Urothelium cell line (cell line): ENCODE results near the gene OR4K1.
A peak's percentile ranks its signal among the peaks of the same experiment; 100 is the strongest.
"Not testable (repeated sequence)": the region's sequence is repeated elsewhere in the genome, so short reads cannot be mapped to it uniquely, and the experiment has no call there.

Experiments
- DNase-seq: peaks from one replicate; pipeline ENCODE4 v3.0.0; 2011; ENCODE audit warnings: low spot score, mixed read lengths
- FAIRE-seq: peaks from 2 replicates; lab custom pipeline; 2011; peaks lifted over from hg19 to GRCh38; lab: Jason Lieb, UNC

Gene OR4K1, protein sequence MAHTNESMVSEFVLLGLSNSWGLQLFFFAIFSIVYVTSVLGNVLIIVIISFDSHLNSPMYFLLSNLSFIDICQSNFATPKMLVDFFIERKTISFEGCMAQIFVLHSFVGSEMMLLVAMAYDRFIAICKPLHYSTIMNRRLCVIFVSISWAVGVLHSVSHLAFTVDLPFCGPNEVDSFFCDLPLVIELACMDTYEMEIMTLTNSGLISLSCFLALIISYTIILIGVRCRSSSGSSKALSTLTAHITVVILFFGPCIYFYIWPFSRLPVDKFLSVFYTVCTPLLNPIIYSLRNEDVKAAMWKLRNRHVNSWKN

DNA sequence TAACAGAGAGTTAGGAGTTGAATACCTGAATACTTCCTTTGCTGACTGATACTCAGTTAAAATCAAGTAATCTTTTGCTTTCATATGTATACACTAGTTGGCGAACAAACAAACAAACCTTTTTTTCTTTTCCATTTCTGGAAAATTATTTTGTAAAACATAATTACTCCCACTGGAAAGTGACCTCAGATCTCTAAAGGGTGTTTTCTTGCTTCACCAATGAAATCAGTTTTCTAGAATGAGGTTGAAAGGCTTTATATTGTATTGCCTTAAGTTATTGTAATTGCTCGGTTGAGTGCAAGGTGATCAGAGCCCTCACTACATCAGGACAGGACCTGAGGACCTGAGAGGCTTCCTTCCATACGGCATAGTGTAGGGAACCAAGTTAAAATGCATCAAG, at the start of gene OR4K1:
Gene OR4K1, plus strand, starts transcription at position 301 of the 400 bp plus-strand sequence. CDS start 4,750 bp downstream, outside the sequence.
- DNase-seq, result no peak
- FAIRE-seq, result no peak

DNA sequence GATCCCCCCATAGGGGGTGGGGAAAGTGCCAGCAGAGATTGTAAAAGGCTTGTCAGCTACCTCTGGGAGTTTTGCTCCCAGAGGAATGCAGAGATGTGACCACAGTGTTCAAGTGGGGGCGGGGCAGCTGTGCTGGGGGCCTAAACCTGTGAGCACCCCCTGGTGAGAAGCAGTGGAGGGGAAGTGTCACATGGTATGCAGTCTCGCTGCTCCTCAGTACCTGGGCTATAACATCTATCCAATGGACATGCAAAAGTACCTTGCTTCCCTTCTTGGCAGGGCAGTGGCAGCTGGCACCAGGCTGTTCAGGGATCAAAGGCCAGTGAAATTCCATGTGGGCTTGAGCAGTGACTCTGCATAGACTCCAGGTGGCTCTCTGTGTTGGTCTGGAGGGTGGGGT, 35.4 kb upstream of the OR4K1 start:
- DNase-seq (no peak), FAIRE-seq (peak; percentile 79)

DNA sequence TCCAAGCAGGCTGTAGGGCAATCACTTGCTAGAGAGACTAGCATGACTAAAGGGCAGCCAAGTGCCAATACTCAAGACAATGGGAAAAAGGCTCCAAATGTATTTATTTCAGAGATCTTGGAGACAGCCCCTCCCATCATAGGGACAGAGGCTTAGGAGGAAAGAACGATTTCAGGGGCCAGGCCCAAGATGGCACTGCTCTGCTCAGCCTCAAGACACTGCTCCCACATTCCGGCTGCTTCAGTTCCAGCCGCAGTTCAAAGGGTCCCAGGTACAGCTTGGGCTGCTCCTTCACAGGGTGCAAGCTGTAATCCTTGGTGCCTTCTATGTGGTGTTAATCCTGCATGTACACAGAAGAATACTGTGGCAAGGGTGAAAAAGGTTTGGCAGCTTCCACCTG, 29.7 kb upstream of the OR4K1 start:
- FAIRE-seq (no peak), DNase-seq (no peak)

DNA sequence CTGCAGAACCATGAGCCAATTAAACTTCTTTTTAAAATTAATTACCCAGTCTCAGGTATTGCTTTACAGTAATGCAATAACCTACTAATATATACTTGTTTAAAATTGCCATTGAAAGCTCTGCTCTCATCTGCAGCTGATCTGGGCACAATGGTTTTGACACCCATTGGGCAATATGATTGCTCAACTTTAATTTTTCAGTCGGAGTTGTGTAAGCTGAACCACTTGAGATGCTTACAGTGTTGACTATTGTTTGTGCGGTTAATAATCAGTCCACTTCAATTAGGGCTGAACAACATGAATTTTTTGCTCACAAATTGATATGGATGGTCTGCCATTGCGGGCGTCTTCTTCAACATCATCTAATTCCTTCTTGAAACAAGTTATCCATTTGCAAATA, 28.3 kb upstream of the OR4K1 start:
- no peak for DNase-seq
- FAIRE-seq, result no peak

DNA sequence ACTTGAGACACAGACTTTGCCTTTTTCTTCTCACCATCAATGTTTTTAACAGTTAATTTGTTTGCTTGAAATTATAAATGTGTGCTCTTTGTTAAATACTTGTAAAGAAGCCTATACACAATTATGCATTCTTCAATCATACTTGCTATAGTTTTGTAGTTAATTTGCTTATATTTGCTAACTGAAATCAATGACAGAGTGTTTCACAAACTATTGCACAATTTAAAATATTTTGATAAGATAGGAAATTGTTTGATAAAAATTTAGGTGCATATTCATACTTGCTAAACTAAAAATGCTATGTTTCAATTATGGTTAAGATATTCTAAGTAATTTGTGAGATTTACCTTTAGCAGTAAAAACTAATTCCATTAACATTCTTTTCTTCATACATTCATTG, 24.1 kb upstream of the OR4K1 start:
- FAIRE-seq (no peak), DNase-seq (no peak)

DNA sequence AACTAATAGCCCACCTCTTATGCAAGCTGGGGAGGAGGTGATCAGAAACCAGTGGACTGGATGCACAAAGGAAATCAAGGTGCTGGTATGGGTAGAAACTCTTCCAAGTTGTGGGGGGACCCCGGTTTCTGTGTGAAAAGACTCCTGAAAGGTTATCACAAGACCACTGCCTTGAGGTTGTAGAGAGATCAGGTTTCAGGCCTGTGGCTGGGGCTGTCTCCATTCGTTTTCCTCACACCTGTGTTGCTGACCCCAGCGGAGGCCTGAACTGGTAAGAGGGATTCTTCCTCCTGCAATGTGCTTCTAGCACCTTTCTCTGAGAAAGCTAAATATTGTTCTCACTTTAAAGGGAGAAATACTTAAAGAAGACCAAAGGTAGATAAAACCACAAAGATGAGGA, 19.6 kb upstream of the OR4K1 start:
- peak; percentile 9 for FAIRE-seq
- DNase-seq, result no peak

DNA sequence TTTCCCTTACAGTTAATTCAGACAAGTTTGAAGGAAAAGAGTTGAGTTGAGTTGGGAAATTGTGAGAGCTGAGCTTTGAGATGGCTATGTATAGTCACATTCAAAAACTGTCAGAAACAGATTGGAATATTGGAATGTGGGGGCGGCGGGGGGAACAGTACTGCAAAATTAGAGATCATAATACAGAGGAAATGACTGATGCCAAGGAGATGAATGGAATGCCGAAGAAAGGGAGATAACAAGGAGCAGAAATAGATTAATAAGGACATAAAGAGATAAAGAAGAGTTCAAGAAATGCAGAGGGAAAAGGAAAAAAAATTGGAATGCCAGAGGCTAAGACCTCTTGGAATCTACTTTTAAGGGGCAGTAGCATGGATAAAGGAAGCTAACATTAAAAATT, 13.5 kb upstream of the OR4K1 start:
- peak; percentile 67 for FAIRE-seq

DNA sequence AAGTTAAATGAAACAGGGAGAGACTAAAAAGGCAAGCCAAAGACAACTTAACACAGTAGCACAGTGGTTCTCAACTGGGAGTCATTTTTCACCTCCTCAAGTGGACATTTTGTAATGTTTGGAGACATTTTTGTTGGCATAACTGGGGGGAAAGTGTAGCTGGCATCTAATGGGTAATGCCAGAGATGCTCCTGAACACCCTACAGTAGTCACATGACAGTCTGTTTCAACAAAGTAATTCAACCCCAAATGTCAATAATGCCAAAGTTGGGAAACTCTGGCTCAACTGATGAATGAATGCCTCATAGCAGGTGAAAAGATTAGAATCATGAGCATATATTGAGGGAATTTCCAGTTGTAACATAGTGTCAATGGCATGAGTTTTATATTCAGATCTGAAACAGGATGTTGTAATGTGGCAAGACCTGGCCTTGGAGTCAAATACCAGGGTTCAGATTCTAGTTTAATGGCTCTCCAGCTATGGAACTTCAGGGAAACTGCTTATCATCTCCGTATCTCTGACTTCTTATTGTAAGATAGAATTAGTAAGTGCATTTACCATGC, 12.7 kb upstream of the OR4K1 start:
- peak; percentile 52 for FAIRE-seq
- no peak for DNase-seq

More for the DNA sequence above, 13.5 kb upstream of the OR4K1 start:
- no peak for DNase-seq

DNA sequence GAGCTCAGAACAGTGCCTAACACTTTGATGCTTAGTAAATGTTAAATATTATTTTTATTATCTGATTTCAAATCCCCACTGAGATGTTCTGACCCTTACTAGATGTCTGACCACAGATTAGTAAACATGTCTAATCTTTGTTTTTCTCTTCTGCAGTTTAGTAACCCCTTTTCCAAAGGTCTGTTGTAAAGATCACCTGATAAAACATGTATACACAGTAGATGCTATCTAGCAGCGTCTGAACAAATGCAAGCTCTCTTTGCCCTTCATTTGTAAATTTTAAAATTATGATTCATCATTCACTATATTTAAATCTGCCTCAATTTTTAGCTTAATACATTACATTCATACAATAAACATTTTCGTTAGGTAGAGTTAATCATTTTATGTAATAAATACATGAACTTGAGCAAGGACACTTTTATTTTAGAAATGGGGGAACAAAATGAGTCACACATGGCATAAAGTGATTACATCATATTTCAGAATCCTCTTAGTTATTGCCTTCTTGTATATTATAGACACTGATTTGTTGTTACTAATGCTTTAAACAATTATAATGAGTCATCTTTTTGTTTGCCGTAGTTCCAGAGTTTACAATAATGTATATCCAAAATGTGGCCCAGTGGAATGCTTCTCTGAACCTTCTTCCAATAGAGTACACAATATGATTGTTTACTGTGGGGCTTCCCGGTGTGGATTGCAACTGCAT, 12.0 kb upstream of the OR4K1 start:
- peak; percentile 42 for FAIRE-seq

DNA sequence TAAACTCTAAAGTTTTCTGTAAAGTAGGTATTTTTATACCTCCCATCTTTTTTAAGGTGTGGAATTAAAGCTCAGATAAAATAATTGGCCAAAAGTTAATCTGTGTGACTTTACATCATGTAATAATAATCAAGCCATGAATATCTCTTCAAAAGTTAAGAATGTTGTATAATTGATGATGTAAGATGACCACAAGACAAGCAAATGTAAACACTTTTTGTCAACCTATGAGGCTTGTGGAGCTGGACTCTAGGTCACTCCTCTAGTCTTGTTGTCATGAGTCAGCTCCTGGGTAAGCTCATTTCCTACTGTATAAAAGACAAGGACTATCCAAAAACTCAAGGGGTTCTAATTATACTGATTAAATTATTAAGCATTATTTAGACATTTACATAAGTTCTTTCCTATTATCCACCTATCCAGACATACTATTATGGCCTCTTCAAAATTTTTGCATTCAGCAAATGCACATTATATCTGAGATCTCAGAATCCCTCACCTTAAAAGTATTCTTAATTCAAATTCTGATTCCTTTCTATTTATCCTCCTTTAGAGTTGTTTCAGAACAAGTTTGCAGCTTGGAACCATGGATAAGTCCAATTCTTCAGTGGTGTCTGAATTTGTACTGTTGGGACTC, 10.6 kb upstream of the OR4K1 start, which contains the start of gene OR4K5:
Gene OR4K5, plus strand, starts transcription at position 587 of the 637 bp plus-strand sequence. Its CDS starts 0 bp downstream, at position 587.
- no peak for DNase-seq
- FAIRE-seq, result no peak

More for the DNA sequence above, 12.0 kb upstream of the OR4K1 start:
- no peak for DNase-seq

DNA sequence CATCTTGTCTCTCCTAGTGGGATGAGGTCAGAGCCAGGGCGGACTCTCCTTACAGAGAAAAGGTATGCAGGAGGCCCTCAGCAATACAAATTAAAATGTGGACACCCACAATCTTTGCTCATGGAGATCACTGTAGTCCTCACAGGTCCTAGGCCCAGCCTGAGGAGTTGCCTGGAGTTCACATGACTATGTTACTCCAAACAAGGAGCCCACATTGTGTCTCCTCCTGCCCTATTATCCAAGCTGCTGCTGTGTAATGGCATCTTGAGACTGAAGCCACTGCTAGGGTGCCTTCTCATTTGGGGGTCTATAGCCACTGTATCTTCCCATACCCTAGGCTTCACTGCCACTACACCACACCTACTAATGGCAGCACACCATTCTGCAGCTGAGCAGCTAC, 11.0 kb downstream of the OR4K1 start:
- FAIRE-seq, result no peak

DNA sequence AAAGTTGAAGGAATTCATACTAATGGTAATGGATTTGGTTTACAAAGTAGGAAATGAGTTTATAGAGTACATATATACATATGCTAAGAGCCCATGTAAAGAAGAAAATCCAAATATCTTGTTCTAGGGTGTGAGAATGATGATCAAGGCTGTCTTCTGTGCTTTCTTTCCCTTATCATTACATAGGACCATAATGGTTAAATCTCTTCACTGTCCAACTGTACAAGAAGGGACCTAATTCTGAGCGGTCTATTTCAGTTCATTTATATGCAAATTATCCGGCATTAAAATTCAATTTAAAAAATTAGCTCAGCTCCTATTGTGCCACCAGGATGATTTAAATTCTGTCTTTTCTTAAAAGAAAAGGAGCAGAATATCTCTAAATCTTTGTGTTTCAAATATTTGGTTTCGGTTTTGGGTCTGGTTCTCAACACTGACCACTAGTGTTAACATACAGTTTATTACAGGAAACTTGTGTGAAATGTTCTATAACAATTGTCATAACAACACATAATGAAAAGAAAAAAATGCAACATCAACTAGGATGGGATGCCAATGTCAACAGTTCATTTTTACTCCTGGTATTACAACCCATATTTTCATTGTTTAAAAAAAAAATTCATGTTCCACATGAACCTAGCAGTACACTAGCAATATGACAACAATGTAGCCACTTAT, 16.8 kb downstream of the OR4K1 start:
- FAIRE-seq, result peak; percentile 48
- peak; percentile 55 for DNase-seq

More for the DNA sequence above, 11.0 kb downstream of the OR4K1 start:
- no peak for DNase-seq

DNA sequence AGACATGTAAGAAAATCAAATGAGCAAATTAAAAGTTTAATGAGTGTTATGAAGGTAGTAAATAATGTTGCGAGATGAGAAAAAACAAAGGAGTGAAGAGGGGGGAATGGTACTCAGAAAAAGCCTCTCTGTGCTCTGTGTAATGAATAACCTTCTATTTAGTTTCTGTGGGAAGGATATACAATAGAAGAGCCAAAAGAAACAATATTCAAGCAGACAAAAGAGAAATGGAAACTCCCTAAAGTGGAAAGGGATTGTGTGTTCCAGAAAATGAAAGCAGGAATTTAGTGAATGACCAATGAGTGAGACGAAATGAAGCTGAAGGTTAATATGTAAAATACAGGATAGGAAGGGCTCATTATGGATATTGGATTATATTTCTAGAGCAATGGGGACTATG, 18.5 kb downstream of the OR4K1 start:
- DNase-seq, result no peak
- no peak for FAIRE-seq

DNA sequence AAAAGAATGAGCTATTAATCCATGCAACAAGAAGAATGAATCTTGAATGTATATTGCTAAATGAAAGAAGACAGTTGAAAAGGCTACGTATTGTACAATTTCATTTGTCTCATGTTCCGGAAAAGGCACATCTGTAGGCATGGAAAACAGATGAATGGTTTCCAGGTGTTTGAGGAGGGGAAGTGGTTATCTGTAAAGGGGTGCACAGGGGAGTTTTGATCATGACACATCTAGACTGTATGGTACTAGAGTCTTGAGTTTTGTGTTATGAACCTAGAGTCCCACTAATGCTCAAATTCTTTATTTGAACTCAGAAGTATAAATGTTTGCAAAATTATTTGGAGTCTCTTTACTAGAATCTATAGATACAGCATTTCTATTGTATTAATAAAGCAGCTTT, 39.0 kb downstream of the OR4K1 start:
- not testable (repeated sequence) for FAIRE-seq, DNase-seq

DNA sequence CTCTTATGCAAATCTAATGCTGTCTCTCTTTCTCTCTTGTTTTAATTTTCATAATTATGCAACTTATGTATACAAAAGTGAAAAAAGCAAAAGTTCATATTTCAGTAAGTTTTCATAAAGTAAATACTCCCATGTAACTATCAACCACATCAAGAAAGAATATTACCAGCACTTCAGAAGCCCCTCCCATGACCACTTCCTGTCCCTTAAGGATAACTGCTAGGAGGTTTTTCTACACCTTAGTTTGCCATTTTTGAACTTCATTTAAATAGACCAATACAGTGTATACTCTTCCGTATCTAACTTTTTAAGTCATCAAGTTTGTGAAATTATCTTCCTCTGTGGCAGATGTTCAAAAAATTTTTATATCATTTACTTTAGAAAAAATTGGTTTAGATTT, 44.1 kb downstream of the OR4K1 start:
- FAIRE-seq (no peak), DNase-seq (no peak)

DNA sequence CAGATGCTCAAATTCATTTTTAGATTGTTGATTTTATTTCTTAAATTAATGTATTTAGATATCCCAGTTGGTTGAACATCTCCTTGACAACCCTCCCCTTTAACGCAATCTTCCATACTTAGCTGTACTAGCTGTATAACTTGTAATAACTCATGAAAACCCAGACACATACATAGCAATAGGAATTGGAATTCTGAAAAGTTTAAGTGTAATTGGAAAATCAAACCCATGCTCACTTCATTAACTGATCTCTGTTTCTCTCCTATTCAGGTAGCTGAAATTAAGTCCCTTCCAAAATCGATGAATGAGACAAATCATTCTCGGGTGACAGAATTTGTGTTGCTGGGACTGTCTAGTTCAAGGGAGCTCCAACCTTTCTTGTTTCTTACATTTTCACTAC, 44.6 kb downstream of the OR4K1 start, which contains the start of gene OR4K15:
Gene OR4K15, plus strand, starts transcription at position 301 of the 400 bp plus-strand sequence. Its CDS starts 0 bp downstream, at position 301.
- no peak for FAIRE-seq
- DNase-seq, result no peak
